GM21786 (cell line): ENCODE data around the gene SEC14L5.
"Not testable (repeated sequence)": the region's sequence is repeated elsewhere in the genome, so short reads cannot be mapped to it uniquely, and the experiment has no call there.

ENCODE experiments used
- ATAC-seq: cut with Tn5 transposase; IDR thresholded peaks from one replicate; pipeline ENCODE4 v1.9.1; 2021; ENCODE audit not compliant: unreplicated experiment

The SEC14L5 gene

GRCh38 chr16:5033256-5034166 lies 75.4 kb downstream of the SEC14L5 start, which contains the start of gene NAGPA:
NAGPA (minus strand) TSS chr16:5033935; CDS start chr16:5033914, 21 bp downstream.
- peak; percentile 88 for ATAC-seq

- no peak for ATAC-seq
Observed at GRCh38 chr16:5034167-5034523, 76.0 kb downstream of the SEC14L5 start.

GRCh38 chr16:5035909-5036227 lies 77.7 kb downstream of the SEC14L5 start:
- no peak for ATAC-seq

- no peak for ATAC-seq
Observed at GRCh38 chr16:5036228-5037156, 78.4 kb downstream of the SEC14L5 start.

GRCh38 chr16:5040451-5040850 lies 82.3 kb downstream of the SEC14L5 start:
- no peak for ATAC-seq

GRCh38 chr16:5041600-5042133 lies 83.5 kb downstream of the SEC14L5 start:
- ATAC-seq: peak; percentile 68

GRCh38 chr16:5042574-5043171 lies 84.5 kb downstream of the SEC14L5 start:
- ATAC-seq: no peak

- no peak for ATAC-seq
Observed at GRCh38 chr16:5044011-5044540, 85.9 kb downstream of the SEC14L5 start.

GRCh38 chr16:5044581-5044980 lies 86.5 kb downstream of the SEC14L5 start:
- ATAC-seq: not testable (repeated sequence)

- no peak for ATAC-seq
Observed at GRCh38 chr16:5045499-5046115, 87.5 kb downstream of the SEC14L5 start.

- ATAC-seq: no peak
Observed at GRCh38 chr16:5046914-5047313, 88.8 kb downstream of the SEC14L5 start.

- ATAC-seq: no peak
Observed at GRCh38 chr16:5054876-5055865, 97.0 kb downstream of the SEC14L5 start.

GRCh38 chr16:5056352-5056751 lies 98.2 kb downstream of the SEC14L5 start:
- ATAC-seq: no peak

- ATAC-seq: no peak
Observed at GRCh38 chr16:5058476-5058875, 100.3 kb downstream of the SEC14L5 start.

GRCh38 chr16:5059386-5060072 lies 101.4 kb downstream of the SEC14L5 start:
- no peak for ATAC-seq

- ATAC-seq: no peak
Observed at GRCh38 chr16:5060073-5060641, 102.0 kb downstream of the SEC14L5 start.

GRCh38 chr16:5062051-5062450 lies 103.9 kb downstream of the SEC14L5 start:
- no peak for ATAC-seq
